NCI-H1105 (cell line): ENCODE measurements around the gene CMC4.

Source experiments
- DNase-seq: peaks from one replicate; lab custom pipeline; 2025; lab: John Stamatoyannopoulos, UW

The CMC4 gene

DNA sequence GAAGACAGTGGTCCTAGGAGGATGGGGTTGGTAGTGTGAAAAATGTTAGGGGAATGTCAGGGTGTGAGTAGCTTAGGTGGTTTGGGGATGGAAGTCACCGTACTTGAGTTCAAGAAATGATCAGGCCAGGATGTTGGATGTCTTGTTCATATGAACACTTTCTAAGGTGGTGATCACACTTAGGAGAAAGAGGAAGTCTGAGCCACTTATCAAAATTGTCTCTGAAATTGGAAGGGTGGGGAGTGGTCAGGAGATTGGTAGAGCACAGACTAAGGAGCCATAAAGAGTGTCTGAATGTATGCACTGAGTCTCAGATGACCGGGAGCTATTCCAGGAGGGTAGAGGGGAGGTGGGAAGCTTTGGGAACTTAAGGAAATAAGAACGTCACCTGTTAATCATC lies 17.3 kb downstream of the CMC4 start:
- DNase-seq = no peak

GRCh38 chrX:155052738-155053498 lies 18.0 kb downstream of the CMC4 start:
- DNase-seq = no peak

- DNase-seq = peak; percentile 32
Observed at GRCh38 chrX:155048977-155049619, 21.8 kb downstream of the CMC4 start.

GRCh38 chrX:155046811-155047528 lies 24.0 kb downstream of the CMC4 start:
- no peak for DNase-seq

GRCh38 chrX:155046129-155046810 lies 24.7 kb downstream of the CMC4 start:
- no peak for DNase-seq

DNA sequence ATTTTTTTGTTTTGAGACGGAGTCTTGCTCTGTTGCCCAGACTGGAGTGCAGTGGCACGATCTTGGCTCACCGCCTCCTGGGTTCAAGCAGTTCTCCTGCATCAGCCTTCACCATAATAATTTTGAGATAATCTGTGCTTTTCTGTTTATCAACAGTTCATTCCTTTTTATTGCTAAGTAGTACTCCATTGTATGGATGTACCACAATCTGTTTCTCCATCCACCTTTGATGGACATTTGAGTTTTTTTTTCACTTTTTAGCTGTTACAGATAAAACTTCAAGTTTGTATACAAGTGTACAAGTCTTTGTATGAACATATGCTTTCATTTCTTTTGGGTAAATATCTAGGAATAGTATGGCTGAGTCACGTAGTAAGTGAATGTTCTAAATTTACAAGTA lies 35.2 kb downstream of the CMC4 start:
- no peak for DNase-seq

DNA sequence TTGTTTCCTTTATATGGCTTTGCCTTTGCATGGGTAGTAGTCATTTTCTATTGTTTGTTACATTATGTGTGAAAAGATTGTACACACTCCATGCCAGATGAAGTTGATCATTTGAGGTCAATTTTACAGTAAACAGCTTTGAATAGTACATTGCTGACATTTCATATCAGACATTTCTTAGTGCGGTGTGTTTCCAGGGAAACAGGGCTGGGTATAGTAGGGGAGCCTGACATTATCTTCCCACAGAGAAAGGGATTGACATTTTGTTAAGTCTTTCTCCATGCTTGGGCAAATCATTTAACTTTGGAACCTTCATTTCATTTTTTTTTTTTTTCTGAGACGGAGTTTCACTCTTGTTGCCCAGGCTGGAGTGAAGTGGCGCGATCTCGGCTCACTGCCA lies 39.3 kb downstream of the CMC4 start:
- DNase-seq = no peak

DNA sequence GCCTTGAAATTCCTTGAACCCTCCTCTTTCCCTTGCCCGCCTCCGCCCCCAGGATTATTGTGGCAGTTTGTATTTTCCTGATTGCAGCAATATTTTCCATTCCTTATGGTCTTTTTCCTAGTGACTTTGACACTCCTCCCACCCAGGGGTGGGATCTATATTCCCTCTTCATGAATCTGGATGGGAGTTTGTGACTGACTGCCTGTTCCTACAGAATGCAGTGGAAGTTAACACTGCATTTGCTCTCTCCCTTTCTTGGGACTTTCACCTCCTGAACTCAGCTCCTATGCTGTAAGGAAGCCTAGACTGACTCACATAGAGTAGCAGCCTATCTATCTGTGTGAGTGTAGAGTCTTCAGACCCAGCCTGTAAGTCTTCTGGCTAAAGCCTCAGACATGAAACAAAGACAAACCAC lies 42.1 kb downstream of the CMC4 start:
- no peak for DNase-seq

DNA sequence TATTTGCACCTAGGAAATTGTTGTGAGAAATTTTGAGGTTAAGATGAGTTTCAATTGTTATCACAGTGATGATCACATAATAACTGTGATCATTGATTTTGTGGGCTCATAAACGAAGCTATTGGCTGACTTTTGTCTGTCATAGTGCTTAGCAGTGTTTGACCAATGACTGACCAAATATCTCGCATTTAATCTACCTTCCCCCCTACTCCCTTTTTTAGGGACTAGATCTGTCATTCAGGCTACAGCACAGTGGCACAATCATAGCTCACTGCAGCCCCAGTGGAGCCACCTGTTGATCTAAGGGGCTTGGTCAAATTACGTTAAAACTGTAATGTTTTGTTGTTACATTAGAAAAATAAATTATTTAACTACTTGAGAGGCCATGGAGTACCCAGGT lies 42.8 kb downstream of the CMC4 start:
- DNase-seq = peak; percentile 8

GRCh38 chrX:155027509-155028066 lies 43.3 kb downstream of the CMC4 start:
- peak; percentile 44 for DNase-seq

DNA sequence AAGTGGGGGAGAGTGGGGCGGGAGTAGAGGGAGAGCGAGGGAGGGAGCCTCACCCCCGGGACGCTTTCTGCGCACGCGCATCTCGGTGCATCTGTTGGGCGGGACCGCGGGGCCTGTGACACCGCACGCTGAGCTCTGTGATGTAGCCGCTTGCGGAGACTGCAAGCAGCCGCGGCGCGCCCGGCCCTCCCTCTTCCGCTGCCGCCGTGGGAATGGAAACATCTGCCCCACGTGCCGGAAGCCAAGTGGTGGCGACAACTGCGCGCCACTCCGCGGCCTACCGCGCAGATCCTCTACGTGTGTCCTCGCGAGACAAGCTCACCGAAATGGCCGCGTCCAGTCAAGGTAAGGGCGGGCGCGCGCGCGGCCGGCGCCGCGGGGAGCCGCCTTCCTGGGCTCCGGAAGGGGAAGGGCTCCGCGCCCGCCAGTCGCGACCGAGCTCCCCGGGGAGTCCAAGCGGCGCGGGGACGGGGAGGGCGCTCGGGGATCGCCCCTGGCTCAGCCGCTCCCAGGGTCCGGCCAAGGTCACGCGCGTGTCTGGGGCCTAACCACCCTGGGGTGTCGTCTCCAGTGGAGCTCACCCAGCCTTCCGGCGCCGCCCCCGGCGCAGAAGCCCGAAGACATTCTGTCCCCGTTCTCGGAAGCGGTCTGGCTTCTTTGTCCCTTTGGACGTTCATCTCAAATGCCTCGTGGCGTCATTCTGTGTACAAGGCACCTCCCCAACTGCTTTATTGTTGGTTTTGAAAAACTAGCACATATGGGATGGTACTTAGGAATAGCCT lies 44.0 kb downstream of the CMC4 start, which contains the start of gene FUNDC2:
Gene FUNDC2 (plus strand): TSS at position 118 of the 782 bp plus-strand sequence. CDS start 95 bp downstream, at position 213.
- peak; percentile 97 for DNase-seq

DNA sequence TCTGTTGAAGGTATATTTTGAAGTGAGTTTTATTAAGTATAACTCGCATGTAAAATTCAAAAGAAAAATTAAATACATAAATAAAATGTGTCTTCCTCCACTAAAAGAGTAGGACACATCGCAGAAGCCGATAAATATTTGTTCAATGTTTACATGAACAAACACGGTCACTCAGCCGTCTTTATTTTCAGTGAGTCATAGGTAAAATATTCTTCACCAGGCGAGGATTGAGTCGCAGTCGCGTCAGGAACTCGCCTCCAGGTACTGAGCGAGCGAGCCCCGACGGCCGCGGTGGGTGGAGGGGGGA lies 44.6 kb downstream of the CMC4 start:
- DNase-seq = no peak

DNA sequence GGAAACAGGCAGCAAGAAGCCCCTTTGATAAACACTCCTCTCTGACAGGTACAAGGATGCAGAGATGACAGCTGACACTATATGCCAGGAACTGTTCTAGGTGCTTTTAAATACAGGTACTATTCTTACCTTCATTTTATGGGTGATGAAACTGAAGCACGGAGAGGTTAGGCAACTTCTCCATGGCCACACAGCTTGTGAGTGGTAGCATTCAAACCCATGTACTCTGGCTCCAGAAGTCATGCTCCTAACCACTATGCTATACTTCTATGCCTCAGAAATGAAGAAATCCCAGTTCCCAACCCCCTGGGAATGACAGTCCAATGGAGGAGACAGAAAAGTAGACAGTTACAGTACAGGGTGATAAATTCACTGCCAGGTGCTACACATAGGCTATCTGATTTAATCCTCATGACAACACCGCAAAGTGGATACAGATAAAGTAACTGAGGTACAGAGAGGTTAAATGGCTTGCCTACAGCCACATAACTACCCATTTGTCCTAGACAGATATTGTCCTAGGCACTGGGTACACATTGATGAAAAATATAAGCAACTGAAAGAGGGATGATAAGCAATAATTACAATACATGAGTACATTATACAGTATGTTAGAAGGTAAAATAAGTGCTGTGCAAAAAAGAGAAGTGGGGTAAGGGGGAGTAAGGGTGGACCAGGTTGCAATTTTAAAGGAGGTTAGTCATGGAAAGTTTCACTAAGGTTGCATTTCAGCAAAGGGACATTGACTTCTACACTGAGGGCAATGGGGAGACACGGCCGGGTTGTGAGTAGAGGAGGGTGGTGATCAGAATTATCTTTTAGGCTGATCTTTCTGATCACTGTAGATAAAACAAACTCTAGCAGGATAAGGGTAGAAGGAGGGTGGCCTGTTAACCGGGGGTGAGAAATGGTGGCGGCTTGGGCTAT lies 46.8 kb downstream of the CMC4 start:
- no peak for DNase-seq

DNA sequence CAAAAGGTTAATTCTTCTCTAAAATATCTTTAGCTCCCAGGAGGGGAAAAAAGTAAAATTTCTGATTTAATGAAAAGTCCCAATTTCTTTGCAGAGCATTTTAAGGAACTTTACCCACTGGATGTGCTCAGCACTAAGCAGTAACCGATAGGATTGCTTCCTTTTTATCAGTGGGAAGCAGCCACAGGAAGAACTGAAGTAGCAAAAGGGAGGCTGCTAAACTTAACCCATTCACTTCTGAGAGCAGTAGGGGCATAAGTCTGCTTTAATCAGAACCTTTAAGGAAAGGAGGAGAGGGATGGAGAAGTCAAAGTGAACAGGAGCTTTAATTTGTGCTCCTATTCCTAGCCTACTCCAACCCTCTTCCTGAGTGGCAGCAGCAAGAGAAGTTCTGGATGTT lies 48.4 kb downstream of the CMC4 start, which contains the start of gene F8:
Gene F8 (minus strand): TSS at position 139 of the 400 bp plus-strand sequence. CDS start 171 bp downstream, outside the sequence.
- no peak for DNase-seq

DNA sequence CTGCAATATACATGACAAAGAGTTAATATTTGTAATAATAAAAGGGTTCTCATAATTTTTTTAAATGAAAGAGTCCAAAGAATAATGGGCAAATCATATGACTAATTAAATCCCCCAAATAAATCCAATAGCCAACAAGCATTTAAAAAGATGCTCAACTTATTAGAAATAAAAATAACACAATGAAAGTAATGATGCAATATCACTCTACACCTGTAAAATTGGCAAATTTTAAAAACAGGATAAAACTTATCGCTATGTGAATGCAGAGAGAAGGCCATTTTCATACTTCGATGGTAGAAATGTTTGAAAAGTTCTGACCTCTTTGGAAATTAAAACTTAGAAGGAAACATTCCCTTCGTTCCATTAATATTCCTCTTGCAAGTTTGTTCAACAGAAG lies 50.3 kb downstream of the CMC4 start:
- DNase-seq = no peak
